ENCODE measurements around the gene POLR2A.
"Not testable (repeated sequence)": the region's sequence is repeated elsewhere in the genome, so short reads cannot be mapped to it uniquely, and the experiment has no call there.

The POLR2A gene

GRCh38 chr17:7479213-7480088 is 4.7 kb upstream of the POLR2A start, which contains the start of gene ZBTB4:
TSS of gene ZBTB4 (minus strand) at chr17:7479631. CDS start at chr17:7466801, 12,830 bp downstream.
- DNase-seq (ENCODE audit: low spot score) = peak; percentile 84

- DNase-seq (ENCODE audit: low spot score) = no peak
Observed at GRCh38 chr17:7480089-7480384, 4.1 kb upstream of the POLR2A start.

GRCh38 chr17:7481275-7481674 is 2.9 kb upstream of the POLR2A start, which contains the start of gene SLC35G6:
TSS of gene SLC35G6 (plus strand) at chr17:7481446. CDS start at chr17:7481517, 71 bp downstream.
- not testable (repeated sequence) for DNase-seq (ENCODE audit: low spot score)

GRCh38 chr17:7481842-7482741 is 2.1 kb upstream of the POLR2A start:
- DNase-seq (ENCODE audit: low spot score) = not testable (repeated sequence)

GRCh38 chr17:7482742-7483088 is 1.5 kb upstream of the POLR2A start:
- DNase-seq (ENCODE audit: low spot score) = not testable (repeated sequence)

GRCh38 chr17:7483255-7484066 is 705 bp upstream of the POLR2A start:
- peak; percentile 83 for DNase-seq (ENCODE audit: low spot score)

- DNase-seq (ENCODE audit: low spot score) = no peak
Observed at GRCh38 chr17:7484919-7485377, 782 bp downstream of the POLR2A start.

GRCh38 chr17:7486181-7486580 is 2.0 kb downstream of the POLR2A start:
- no peak for DNase-seq (ENCODE audit: low spot score)

GRCh38 chr17:7490144-7490543 is 6.0 kb downstream of the POLR2A start:
- DNase-seq (ENCODE audit: low spot score) = no peak

GRCh38 chr17:7491583-7491982 is 7.4 kb downstream of the POLR2A start:
- no peak for DNase-seq (ENCODE audit: low spot score)

- DNase-seq (ENCODE audit: low spot score) = no peak
Observed at GRCh38 chr17:7493941-7494340, 9.8 kb downstream of the POLR2A start.

- DNase-seq (ENCODE audit: low spot score) = no peak
Observed at GRCh38 chr17:7495906-7496434, 11.8 kb downstream of the POLR2A start.

GRCh38 chr17:7496470-7497183 is 12.5 kb downstream of the POLR2A start:
- no peak for DNase-seq (ENCODE audit: low spot score)

GRCh38 chr17:7497228-7497627 is 13.1 kb downstream of the POLR2A start:
- DNase-seq (ENCODE audit: low spot score) = no peak

- no peak for DNase-seq (ENCODE audit: low spot score)
Observed at GRCh38 chr17:7497636-7498035, 13.5 kb downstream of the POLR2A start.

- no peak for DNase-seq (ENCODE audit: low spot score)
Observed at GRCh38 chr17:7499161-7499560, 15.0 kb downstream of the POLR2A start.

- DNase-seq (ENCODE audit: low spot score) = no peak
Observed at GRCh38 chr17:7501729-7502128, 17.6 kb downstream of the POLR2A start.

- DNase-seq (ENCODE audit: low spot score) = no peak
Observed at GRCh38 chr17:7502171-7502847, 18.1 kb downstream of the POLR2A start.

- no peak for DNase-seq (ENCODE audit: low spot score)
Observed at GRCh38 chr17:7502987-7503386, 18.8 kb downstream of the POLR2A start.

GRCh38 chr17:7503521-7503920 is 19.4 kb downstream of the POLR2A start:
- DNase-seq (ENCODE audit: low spot score) = no peak

All from AG20443 (cell line).